ENCODE measurements around the gene NPTXR. TPM values are rescaled to one million over a fixed set of nuclear protein-coding genes. Genes with fewer than 3 reads are reported as not detected.

NPTXR gene
- total RNA-seq, 1 experiment from 2014 or later: 10.4 TPM

DNA sequence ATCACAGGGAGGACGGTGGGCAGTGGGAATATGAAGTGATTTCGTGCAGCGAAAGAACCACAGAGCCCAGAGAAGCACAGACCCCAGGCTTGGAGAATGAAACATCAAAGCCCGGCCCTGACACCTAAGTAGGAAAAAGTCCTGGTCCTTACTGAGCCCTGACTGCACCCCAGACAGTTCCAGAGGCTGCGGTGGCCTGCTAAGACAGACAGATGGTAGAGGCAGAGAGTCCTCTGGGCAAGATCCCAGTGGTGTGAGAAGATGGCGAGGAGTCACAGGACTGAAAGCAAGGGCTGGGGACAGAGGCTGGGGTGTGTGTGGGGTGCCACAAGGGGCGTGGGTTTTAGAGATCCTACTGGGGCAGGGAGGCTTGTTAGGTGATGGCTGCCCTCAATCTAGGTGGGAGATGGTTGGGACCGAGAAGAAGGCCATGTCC is 24.5 kb upstream of the NPTXR start (continued):
- TF ChIP-seq GTF2I (CRISPR knock-in tag; conservative IDR thresholded peaks at IDR 0.05): no peak
- TF ChIP-seq, protein P1, sequence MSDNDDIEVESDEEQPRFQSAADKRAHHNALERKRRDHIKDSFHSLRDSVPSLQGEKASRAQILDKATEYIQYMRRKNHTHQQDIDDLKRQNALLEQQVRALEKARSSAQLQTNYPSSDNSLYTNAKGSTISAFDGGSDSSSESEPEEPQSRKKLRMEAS (CRISPR knock-in tag; IDR thresholded peaks at IDR 0.05): no peak
- TF ChIP-seq ZNF416 (CRISPR knock-in tag; IDR thresholded peaks at IDR 0.05): no peak
- no peak for TF ChIP-seq ZNF423 (CRISPR knock-in tag; IDR thresholded peaks at IDR 0.05)
- TF ChIP-seq, protein P2, sequence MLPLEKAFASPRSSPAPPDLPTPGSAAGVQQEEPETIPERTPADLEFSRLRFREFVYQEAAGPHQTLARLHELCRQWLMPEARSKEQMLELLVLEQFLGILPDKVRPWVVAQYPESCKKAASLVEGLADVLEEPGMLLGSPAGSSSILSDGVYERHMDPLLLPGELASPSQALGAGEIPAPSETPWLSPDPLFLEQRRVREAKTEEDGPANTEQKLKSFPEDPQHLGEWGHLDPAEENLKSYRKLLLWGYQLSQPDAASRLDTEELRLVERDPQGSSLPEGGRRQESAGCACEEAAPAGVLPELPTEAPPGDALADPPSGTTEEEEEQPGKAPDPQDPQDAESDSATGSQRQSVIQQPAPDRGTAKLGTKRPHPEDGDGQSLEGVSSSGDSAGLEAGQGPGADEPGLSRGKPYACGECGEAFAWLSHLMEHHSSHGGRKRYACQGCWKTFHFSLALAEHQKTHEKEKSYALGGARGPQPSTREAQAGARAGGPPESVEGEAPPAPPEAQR (CRISPR knock-in tag; IDR thresholded peaks at IDR 0.05): no peak
- TF ChIP-seq ATF1 (CRISPR knock-in tag; IDR thresholded peaks at IDR 0.05): no peak
- TF ChIP-seq, protein P3, sequence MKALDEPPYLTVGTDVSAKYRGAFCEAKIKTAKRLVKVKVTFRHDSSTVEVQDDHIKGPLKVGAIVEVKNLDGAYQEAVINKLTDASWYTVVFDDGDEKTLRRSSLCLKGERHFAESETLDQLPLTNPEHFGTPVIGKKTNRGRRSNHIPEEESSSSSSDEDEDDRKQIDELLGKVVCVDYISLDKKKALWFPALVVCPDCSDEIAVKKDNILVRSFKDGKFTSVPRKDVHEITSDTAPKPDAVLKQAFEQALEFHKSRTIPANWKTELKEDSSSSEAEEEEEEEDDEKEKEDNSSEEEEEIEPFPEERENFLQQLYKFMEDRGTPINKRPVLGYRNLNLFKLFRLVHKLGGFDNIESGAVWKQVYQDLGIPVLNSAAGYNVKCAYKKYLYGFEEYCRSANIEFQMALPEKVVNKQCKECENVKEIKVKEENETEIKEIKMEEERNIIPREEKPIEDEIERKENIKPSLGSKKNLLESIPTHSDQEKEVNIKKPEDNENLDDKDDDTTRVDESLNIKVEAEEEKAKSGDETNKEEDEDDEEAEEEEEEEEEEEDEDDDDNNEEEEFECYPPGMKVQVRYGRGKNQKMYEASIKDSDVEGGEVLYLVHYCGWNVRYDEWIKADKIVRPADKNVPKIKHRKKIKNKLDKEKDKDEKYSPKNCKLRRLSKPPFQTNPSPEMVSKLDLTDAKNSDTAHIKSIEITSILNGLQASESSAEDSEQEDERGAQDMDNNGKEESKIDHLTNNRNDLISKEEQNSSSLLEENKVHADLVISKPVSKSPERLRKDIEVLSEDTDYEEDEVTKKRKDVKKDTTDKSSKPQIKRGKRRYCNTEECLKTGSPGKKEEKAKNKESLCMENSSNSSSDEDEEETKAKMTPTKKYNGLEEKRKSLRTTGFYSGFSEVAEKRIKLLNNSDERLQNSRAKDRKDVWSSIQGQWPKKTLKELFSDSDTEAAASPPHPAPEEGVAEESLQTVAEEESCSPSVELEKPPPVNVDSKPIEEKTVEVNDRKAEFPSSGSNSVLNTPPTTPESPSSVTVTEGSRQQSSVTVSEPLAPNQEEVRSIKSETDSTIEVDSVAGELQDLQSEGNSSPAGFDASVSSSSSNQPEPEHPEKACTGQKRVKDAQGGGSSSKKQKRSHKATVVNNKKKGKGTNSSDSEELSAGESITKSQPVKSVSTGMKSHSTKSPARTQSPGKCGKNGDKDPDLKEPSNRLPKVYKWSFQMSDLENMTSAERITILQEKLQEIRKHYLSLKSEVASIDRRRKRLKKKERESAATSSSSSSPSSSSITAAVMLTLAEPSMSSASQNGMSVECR (CRISPR knock-in tag; IDR thresholded peaks at IDR 0.05; ENCODE audit: borderline replicate concordance): no peak
- no peak for TF ChIP-seq GRHL2 (CRISPR knock-in tag; IDR thresholded peaks at IDR 0.05; ENCODE audit: insufficient replicate concordance, severe bottlenecking)
- no peak for TF ChIP-seq ZNF121 (CRISPR knock-in tag; IDR thresholded peaks at IDR 0.05)
- TF ChIP-seq, protein P4, sequence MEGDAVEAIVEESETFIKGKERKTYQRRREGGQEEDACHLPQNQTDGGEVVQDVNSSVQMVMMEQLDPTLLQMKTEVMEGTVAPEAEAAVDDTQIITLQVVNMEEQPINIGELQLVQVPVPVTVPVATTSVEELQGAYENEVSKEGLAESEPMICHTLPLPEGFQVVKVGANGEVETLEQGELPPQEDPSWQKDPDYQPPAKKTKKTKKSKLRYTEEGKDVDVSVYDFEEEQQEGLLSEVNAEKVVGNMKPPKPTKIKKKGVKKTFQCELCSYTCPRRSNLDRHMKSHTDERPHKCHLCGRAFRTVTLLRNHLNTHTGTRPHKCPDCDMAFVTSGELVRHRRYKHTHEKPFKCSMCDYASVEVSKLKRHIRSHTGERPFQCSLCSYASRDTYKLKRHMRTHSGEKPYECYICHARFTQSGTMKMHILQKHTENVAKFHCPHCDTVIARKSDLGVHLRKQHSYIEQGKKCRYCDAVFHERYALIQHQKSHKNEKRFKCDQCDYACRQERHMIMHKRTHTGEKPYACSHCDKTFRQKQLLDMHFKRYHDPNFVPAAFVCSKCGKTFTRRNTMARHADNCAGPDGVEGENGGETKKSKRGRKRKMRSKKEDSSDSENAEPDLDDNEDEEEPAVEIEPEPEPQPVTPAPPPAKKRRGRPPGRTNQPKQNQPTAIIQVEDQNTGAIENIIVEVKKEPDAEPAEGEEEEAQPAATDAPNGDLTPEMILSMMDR (IDR thresholded peaks at IDR 0.05): no peak
- TF ChIP-seq, protein P5, sequence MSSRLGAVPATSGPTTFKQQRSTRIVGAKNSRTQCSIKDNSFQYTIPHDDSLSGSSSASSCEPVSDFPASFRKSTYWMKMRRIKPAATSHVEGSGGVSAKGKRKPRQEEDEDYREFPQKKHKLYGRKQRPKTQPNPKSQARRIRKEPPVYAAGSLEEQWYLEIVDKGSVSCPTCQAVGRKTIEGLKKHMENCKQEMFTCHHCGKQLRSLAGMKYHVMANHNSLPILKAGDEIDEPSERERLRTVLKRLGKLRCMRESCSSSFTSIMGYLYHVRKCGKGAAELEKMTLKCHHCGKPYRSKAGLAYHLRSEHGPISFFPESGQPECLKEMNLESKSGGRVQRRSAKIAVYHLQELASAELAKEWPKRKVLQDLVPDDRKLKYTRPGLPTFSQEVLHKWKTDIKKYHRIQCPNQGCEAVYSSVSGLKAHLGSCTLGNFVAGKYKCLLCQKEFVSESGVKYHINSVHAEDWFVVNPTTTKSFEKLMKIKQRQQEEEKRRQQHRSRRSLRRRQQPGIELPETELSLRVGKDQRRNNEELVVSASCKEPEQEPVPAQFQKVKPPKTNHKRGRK (CRISPR knock-in tag; IDR thresholded peaks at IDR 0.05; ENCODE audit: borderline replicate concordance): no peak
- TF ChIP-seq ZBTB21 (CRISPR knock-in tag; IDR thresholded peaks at IDR 0.05; ENCODE audit: borderline replicate concordance): no peak
- TF ChIP-seq ZNF671 (CRISPR knock-in tag; IDR thresholded peaks at IDR 0.05): no peak

DNA sequence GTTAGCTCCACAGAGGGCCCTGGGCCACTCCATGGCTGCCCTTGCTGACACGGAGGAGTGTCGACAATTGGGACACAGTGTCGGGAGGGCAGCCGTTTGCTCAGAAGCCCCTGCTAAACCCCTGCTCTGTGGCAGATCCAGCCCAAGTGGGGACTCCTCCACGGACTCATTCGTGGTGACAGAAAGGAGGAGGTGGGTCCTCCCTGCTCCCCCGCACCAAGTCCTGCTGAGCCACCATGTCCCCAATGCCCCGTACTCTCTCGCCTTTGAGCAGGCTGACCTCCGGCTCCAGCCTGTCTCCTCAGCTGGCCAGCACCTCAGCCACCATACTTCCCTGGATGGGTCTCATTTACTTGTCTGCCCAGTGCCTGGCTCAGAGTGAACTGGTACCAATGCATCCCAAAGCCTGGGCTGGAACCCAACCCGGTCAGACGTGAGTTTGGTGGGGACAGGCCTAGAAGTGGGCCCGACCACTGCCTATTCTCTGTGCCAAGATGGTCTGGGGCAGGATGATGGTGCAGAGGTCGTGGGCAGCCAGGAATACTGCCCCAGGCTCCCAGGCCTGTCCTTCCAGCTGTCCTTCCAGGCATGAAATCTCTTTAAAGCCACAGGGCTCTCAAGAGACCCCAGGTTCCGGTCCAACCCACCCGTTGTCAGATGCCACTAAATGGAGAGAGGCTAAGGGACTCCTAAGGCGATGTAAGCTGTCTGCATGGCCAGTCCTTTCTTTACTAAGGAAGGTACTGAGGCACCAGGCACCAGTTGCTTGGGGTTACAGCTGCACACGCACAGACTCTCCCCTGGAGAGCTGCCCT is 23.9 kb upstream of the NPTXR start:
- no peak overlapping the region for H3K27ac Mint-ChIP-seq
- H3K9me3 Mint-ChIP-seq: no peaks in the 10 kb centered on the region
- H3K4me3 Mint-ChIP-seq: no peak overlapping the region
- ATAC-seq (no peak), DNase-seq (ENCODE audit: low spot score) (no peak)
- TF ChIP-seq, protein P6, sequence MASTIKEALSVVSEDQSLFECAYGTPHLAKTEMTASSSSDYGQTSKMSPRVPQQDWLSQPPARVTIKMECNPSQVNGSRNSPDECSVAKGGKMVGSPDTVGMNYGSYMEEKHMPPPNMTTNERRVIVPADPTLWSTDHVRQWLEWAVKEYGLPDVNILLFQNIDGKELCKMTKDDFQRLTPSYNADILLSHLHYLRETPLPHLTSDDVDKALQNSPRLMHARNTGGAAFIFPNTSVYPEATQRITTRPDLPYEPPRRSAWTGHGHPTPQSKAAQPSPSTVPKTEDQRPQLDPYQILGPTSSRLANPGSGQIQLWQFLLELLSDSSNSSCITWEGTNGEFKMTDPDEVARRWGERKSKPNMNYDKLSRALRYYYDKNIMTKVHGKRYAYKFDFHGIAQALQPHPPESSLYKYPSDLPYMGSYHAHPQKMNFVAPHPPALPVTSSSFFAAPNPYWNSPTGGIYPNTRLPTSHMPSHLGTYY (CRISPR knock-in tag; IDR thresholded peaks at IDR 0.05): no peak
- TF ChIP-seq ZNF317 (CRISPR knock-in tag; IDR thresholded peaks at IDR 0.05; ENCODE audit: borderline replicate concordance, low read depth): no peak
- POLR2A ChIA-PET: no interaction called here
- peaks cover 30% of the 10 kb centered on the region for H3K4me1 Mint-ChIP-seq
- peaks cover 13% of the 10 kb centered on the region; the same call in 1 of the 2 replicates for H3K36me3 Mint-ChIP-seq
- CTCF ChIA-PET: interaction anchor here (1.8 to 5.4 kb wide), 3 partner anchors 9 to 99 kb away, joined by 5 to 67 read pairs (median 22); no protein-coding TSS in a partner anchor
- no peaks in the 10 kb centered on the region for H3K27me3 Mint-ChIP-seq (ENCODE audit: low read depth)

All from WTC11 (cell line).